Activated naive CD4-positive, alpha-beta T cell (primary cell): ENCODE measurements around the gene CD69.
"Not testable (repeated sequence)": the region's sequence is repeated elsewhere in the genome, so short reads cannot be mapped to it uniquely, and the experiment has no call there.

Source experiments
- DNase-seq, 4 experiments: peaks; one replicate each; lab custom pipeline; 2025; lab: John Stamatoyannopoulos, UW

The CD69 gene

DNA sequence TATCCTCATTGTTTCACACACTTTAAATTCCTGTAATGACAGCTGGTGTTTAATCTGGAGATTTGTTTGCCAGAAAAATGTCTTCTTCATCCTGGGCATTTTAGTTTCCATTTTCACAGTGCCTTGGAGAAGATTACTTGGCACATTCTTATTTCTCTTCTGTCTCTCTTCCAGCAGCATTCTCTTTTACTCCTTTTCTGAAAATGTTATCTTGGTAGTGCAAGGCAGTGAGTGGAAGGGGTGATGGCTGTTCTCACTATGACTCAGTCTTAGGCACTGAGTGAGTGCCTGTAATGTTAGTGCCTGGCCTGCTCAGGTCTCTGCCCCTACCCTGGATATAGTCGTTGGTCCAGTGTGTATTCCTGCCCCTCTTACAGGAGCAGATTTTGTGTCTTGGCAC, 40.9 kb downstream of the CD69 start:
- DNase-seq: no peak

DNA sequence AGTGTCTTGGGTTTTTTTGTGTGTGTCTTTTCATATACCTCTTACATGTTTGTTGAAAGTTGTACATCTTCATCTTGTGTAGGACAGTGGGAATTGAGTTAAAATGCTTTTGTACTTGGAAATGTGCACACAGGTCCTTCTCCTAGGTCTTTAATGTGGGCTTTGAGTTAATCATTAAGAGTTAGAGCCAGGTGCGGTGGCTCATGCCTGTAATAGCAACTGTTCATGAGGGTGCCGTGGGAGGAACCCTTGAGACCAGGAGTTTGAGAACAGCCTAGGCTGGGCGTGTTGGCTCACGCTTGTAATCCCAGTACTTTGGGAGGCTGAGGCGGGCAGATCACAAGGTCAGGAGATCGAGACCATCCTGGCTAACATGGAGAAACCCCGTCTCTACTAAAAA, 41.7 kb downstream of the CD69 start:
- DNase-seq: no peak

DNA sequence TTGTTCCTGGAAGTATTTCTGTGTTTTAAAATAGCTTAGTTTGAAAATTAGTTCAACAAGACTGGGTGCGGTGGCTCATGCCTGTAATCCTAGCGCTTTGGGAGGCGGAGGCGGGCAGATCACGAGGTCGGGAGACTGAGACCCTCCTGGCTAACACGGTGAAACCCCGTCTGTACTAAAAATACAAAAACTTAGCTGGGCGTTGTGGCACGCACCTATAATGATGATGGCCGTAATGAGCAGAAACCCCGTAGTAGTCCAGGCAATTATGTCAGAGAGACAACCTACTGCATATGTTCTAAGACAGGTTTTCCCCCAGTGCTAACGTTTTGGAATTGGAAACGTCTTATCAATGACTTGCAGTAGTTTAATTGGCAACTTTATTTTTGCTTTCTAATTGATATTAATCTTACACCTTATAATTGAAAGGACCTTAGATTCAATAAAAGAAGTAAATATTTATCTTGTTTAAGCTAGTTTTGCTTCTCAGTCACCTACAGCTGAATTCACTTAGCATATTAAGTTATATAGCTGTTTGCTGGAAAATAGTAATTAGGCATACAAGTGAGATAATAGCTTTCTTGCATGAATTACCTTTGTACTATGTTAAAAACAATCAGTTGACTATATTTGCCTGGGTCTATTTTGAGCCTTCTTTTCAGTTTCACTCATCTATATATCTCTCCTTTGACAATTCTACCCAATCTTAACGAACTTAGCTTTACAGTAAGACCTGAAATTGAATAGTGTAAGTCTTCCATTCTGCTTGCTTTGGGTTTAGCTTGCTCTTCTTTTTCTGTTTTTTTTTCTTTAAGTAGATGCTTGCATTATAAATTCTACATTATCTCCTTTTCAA, 43.4 kb downstream of the CD69 start:
- no peak for DNase-seq

DNA sequence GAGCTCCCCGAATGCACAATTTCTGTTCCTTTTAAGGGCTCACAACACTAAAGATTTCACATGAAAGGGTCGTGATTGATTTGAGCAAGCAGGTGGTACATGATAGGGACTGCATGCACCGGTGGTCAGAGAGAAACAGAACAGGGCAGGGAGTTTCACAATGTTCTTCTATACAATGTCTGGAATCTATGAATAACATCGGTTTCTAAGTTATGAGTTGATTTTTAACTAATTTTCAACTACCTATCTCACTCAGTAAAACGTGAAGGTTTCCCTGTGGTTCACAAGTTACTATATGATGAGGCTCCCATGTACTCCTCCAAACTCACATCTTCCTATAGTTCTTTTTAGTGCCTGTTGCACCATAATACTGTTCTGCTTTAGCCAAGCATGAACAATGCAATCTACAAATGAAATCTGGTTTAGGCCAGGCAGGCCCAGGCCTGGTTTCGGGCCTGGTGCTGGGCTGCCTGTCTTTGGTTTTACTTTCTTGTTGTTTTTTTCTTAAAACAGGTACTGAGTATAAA, 47.6 kb downstream of the CD69 start:
- not testable (repeated sequence) for DNase-seq

DNA sequence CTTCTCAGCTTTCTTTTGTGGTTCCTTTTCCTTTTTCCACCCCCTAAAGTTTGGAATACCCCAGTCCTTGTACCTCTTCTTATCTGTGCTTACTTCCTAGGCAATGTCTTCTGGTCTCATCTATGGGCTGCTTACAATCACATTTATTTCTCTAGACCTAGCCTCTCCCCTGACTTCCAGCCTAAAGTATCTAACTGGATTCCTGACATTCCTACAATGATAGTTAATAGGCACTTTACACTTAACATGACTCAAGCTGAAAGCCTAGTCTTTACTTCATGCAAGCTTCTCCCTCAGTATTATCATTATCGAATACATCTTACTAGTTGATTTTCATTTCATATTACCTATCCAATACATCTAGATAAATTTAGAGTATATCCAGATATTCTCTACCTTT, 49.0 kb downstream of the CD69 start:
- no peak for DNase-seq

DNA sequence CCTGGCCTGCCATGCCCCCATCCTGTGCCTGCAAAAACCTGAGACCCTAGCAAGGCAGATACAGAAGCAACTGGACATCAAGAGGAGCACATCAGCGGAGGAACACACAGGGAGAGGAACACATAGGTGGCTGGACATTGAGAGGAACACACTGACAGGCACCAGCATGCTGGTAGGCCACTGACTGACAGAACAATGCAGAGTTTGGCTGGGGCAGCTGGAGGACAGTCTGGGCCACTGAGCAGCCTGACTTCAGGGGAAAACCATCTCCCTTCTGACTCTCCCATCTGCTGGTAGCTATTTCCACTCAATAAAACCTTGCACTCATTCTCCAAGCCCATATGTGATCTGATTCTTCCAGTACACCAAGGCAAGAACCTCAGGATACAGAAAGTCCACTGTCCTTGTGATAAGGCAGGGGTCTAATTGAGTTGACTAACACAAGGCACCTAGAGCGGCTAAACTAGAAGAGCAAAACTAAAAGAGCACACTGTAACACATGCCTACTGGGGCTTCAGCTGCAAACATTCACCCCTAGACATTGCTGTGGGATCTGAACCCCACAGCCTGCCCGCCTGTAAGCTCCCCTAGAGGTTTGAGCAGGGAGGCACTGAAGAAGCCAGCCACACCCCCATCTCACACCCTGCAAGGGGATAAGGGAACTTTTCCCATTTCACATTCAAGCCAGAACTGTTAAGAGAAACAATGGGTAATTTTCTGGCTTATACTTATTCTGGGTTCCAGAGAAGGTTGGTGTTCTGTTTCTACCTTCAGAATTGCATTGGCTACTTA, 49.9 kb downstream of the CD69 start:
- no peak for DNase-seq

DNA sequence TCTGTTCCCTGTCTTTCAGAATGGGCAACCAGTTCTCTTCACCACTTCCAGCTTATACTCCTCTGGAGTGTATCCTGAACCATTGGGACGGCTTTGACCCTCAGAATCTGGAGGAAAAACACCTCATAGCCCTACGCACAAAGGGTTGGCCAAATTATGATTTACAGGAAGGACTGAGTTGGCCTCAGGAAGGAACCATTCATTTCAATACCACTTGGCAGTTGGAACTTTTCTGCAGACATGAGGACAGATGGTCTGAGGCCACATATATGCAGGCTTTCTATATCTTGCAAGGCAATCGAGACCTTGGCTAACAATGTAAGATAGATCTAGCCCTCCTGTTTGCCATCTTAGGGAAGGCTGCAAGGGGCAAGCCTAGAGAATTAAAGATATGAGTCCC, 51.8 kb downstream of the CD69 start:
- no peak for DNase-seq

DNA sequence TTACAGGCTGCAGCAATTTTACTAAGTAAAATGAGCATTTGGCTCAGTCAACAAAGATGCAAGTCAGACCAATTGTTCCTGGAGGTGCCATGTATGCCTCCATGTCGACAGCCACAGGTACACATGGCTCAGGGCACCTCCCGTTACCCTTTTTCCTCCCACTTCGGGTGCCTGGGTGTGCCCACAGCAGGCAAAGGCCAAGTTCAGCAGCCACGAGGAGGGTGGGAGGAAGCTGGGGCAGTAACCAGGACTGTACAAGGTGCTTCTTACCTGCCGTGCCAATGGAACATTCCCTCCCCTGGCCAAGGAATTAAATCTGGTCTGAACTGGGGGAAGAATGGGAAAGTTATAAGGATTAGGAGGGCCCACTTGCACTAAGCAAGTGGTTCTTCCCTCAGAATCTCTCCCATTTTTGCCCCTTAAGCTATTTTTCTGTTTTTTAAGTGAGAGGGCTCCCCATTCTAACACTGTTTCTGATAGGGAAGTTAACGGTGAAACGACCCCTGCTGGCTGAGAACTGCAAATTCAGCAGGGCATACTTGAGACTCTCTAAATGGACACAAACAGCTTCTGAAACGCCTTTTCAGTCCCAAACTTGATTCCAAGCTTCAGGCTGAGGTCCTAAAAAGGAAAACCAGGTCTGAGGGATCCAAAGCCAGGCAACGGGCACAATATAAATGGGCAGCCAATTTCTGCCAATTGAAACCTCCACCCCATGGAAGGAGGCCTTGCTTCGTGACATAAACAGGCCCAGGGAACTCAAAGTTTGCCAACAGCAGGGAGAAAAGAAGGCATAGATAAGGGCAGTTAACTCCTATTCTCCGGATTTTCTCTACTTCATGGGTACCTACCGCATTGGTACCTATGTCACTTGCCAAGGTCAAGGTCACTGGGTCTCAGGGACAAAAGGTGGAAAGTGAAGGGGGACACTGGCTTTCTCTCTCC, 52.6 kb downstream of the CD69 start:
- peak in 2 of 4 experiments; percentile 17 to 34 for DNase-seq

DNA sequence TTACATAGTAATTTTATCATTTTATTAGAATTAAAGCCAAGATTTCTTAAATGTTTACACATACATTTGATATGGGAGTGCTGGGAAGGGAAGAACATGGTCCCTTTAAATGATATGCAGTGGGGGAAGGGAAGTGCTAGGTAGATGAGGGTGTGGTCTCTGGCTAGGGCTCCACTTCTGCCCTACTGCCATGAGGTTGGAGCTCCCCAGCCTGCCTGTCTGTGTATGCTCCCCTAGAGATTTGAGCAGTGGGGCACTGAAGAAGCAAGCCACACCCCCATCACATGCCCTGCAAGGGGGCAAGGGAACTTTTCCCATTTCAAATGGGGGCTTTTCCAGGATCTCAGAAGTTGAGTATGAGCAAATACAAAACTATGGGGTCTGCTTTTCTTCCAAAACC, 53.3 kb downstream of the CD69 start:
- no peak for DNase-seq

DNA sequence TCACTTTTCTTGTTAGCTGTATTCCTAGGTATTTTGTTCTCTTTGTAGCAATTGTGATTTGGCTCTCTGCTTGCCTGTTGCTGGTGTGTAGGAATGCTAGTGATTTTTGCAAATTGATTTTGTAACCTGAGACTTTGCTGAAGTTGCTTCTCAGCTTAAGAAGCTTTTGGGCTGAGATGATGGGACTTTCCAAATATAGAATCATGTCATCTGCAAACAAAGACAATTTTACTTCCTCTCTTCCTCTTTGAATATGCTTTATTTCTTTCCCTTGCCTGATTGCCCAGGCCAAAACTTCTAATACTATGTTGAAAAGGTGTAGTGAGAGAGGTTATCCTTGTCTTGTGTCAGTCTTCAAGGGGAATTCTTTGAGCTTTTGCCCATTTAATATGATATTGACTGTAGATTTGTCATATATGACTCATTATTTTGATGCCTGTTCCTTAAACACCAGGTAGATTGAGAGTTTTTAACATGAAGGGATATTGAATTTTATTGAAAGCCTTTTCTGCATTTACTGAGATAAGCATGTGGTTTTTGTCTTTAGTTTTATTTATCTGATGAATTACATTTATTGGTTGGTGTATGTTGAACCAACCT, 54.5 kb downstream of the CD69 start:
- no peak for DNase-seq

DNA sequence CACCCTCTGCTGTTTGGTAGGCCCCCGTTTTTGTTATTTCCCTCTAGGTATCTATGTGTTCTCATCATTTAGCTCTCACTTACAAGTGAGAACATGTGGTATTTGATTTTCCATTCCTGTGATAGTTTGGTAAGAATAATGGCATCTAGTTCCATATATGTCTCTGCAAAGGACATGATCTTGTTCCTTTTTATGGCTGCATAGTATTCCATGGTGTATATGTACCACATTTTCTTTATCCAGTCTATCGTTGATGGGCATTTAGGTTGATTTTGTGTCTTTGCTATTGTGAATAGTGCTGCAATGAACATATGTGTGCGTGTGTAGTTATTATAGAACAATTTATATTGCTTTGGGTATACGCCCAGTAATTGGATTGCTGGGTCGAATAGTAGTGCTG, 56.1 kb downstream of the CD69 start:
- DNase-seq: not testable (repeated sequence)
